Common myeloid progenitor, CD34-positive (primary cell): Measurements from ENCODE around the gene MYO16.

Experiments
- CTCF ChIA-PET: fragments of 350-600 bp; sonication (Branson Sonifier 250); formaldehyde crosslinking; loops from one replicate; lab custom pipeline; 2021; ENCODE audit warnings: antibody characterized with exemption; lab: Charles Lee
- POLR2A ChIA-PET: fragments of 350-600 bp; sonication (Branson Sonifier 250); formaldehyde crosslinking; loops from one replicate; lab custom pipeline; 2021; ENCODE audit warnings: antibody characterized with exemption; lab: Charles Lee
- DNase-seq, 3 donors: peaks; one replicate each; pipeline versions ENCODE4 v3.0.0 to v3.0.0-alpha.2; 2013
- H3K27ac ChIP-seq, 2 experiments: 1 replicate in 1 of 2; 2 replicates in 1 of 2; pipeline ENCODE4 v1.7.0; 2013; ENCODE audit warnings: inconsistent platforms in 2 of 2, low read length in 2 of 2, mild to moderate bottlenecking in 2 of 2, low read depth in 1 of 2, moderate library complexity in 1 of 2; ENCODE audit not compliant: severe bottlenecking in 2 of 2, insufficient read depth in 1 of 2, poor library complexity in 1 of 2
- H3K27me3 ChIP-seq, 5 experiments: replicated peaks in 2 of 5; 1 replicate in 3 of 5; 2 replicates in 2 of 5; pipeline versions ENCODE4 v1.6.1 to v1.7.0; 2013; ENCODE audit warnings: low read length in 4 of 5, mild to moderate bottlenecking in 2 of 5, moderate library complexity in 2 of 5, inconsistent platforms in 1 of 5; ENCODE audit not compliant: insufficient read depth in 5 of 5, control insufficient read depth in 4 of 5
- H3K36me3 ChIP-seq, 4 experiments: 1 replicate in 2 of 4; 2 replicates in 2 of 4; pipeline versions ENCODE4 v1.6.1 to v1.7.0; 2013; ENCODE audit warnings: low read length in 3 of 4, control low read depth in 1 of 4, mild to moderate bottlenecking in 1 of 4; ENCODE audit not compliant: control insufficient read depth in 4 of 4, insufficient read depth in 4 of 4
- H3K4me1 ChIP-seq, 4 experiments: 1 replicate in 3 of 4; 2 replicates in 1 of 4; pipeline versions ENCODE4 v1.6.1 to v1.7.1; 2013; ENCODE audit warnings: low read length in 3 of 4, mild to moderate bottlenecking in 3 of 4, control low read depth in 1 of 4, inconsistent platforms in 1 of 4, moderate library complexity in 1 of 4; ENCODE audit not compliant: control insufficient read depth in 4 of 4, insufficient read depth in 4 of 4; ENCODE audit errors: control extremely low read depth in 1 of 4
- H3K4me3 ChIP-seq, 7 experiments: 1 replicate in 4 of 7; 2 replicates in 3 of 7; pipeline versions ENCODE4 v1.5.1 to v1.7.0; 2013; ENCODE audit warnings: mild to moderate bottlenecking in 7 of 7, low read length in 6 of 7, moderate library complexity in 6 of 7, inconsistent platforms in 2 of 7, low read depth in 2 of 7, control low read depth in 1 of 7; ENCODE audit not compliant: insufficient read depth in 4 of 7, control insufficient read depth in 1 of 7; ENCODE audit errors: extremely low read depth in 1 of 7
- H3K9me3 ChIP-seq, 5 experiments: 1 replicate in 4 of 5; 2 replicates in 1 of 5; pipeline versions ENCODE4 v1.6.1 to v1.7.1; 2013; ENCODE audit warnings: low read length in 4 of 5, mild to moderate bottlenecking in 2 of 5, inconsistent platforms in 1 of 5, low read depth in 1 of 5, moderate library complexity in 1 of 5; ENCODE audit not compliant: control insufficient read depth in 4 of 5, insufficient read depth in 2 of 5; ENCODE audit errors: control extremely low read depth in 1 of 5
- WGBS: methylation state at CpG from one replicate; pipeline ENCODE4 v1.1.5; 2013; ENCODE audit not compliant: insufficient coverage; 5-methylcytosine and 5-hydroxymethylcytosine counted together

Gene MYO16

GRCh38 chr13:109114991-109115390 lies 485.6 kb downstream of the MYO16 start:
- no peaks in the 10 kb centered on the region for H3K4me1 ChIP-seq
- no peak for DNase-seq
- ChIA-PET CTCF (no interaction called here), POLR2A (no interaction called here)
- no peaks in the 10 kb centered on the region for H3K36me3 ChIP-seq
- H3K9me3 ChIP-seq, result no peaks in the 10 kb centered on the region
- H3K27me3 ChIP-seq, result no peaks in the 10 kb centered on the region
- WGBS, result no CpG with 5 or more reads among the region's 2 CpGs
- H3K4me3 ChIP-seq, result no peak overlapping the region
- H3K27ac ChIP-seq, result no peak overlapping the region

GRCh38 chr13:109118521-109118920 lies 489.1 kb downstream of the MYO16 start:
- POLR2A ChIA-PET, result no interaction called here

DNA sequence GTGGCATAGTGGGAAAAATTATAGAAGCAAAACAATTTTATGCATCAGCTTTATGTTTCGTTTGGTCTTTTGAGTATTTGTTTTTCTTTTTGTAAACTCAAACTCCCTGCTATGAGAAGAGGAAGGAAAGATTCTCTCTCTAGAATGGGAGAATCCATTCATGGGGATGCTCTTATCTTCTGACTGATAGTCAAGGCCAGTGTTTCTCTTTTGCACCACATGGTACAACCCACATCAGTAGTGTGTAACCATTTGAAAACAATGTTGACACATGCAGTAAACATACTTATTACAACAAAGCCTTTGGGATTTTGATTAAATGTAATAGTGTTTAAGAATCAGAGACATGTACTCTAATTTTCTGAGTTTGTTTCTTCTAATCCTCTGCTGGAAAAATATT lies 490.5 kb downstream of the MYO16 start:
- no peak for DNase-seq
- Histone ChIP-seq H3K27ac (no peak overlapping the region), H3K4me3 (no peak overlapping the region), H3K36me3 (no peaks in the 10 kb centered on the region), H3K27me3 (no peaks in the 10 kb centered on the region), H3K9me3 (no peaks in the 10 kb centered on the region), H3K4me1 (peaks cover 0 to 3% (median 0%) of the 10 kb centered on the region in 4 experiments)
- POLR2A ChIA-PET, result no interaction called here
- WGBS, result 100% methylated on average over 1 of the region's 1 CpG
- CTCF ChIA-PET, result no interaction called here

More at GRCh38 chr13:109118521-109118920, 489.1 kb downstream of the MYO16 start:
- no peaks in the 10 kb centered on the region for H3K4me1 ChIP-seq
- no CpG with 5 or more reads among the region's 1 CpG for WGBS
- DNase-seq, result no peak
- H3K9me3 ChIP-seq, result no peaks in the 10 kb centered on the region
- no peaks in the 10 kb centered on the region for H3K27me3 ChIP-seq
- no peaks in the 10 kb centered on the region for H3K36me3 ChIP-seq
- CTCF ChIA-PET, result no interaction called here
- H3K27ac ChIP-seq, result no peak overlapping the region
- no peak overlapping the region for H3K4me3 ChIP-seq

- DNase-seq, result no peak
- ChIA-PET POLR2A (no interaction called here), CTCF (interaction anchor here (1.7 kb wide), 1 partner anchor 8 kb away, joined by 4 read pairs; no protein-coding TSS in a partner anchor)
- H3K27ac ChIP-seq, result no peak overlapping the region
- H3K27me3 ChIP-seq, result no peaks in the 10 kb centered on the region
- H3K9me3 ChIP-seq, result no peaks in the 10 kb centered on the region
- H3K4me3 ChIP-seq, result no peak overlapping the region
- H3K36me3 ChIP-seq, result no peaks in the 10 kb centered on the region
- H3K4me1 ChIP-seq, result peaks cover 0 to 3% (median 0%) of the 10 kb centered on the region in 4 experiments
- WGBS, result 100% methylated on average over 4 of the region's 5 CpGs
Observed at GRCh38 chr13:109121826-109122225, 492.4 kb downstream of the MYO16 start.

DNA sequence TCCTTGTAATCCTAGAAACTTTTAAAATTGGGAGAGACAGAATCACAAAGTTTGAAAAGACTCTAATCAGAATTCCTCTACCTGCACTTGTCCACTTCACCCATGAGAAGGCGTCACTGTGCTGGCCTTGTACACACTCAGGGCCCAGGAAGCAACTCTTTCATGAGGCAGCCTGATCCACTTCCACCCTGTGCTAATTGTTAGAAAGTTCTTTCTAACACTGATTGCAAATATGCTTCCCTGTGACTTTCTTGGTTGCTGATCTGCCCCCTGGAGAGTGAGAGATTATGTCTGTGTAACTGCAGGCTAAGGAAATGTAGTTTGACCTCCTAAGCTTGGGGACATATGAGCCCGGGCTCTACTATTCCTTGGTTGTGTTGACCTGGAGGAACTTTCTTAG lies 494.6 kb downstream of the MYO16 start:
- no peaks in the 10 kb centered on the region for H3K36me3 ChIP-seq
- CTCF ChIA-PET, result interaction anchor here (0.7 kb wide), 1 partner anchor 10 kb away, joined by 3 read pairs; no protein-coding TSS in a partner anchor
- H3K4me3 ChIP-seq, result no peak overlapping the region
- DNase-seq, result no peak
- WGBS, result 100% methylated on average over 2 of the region's 2 CpGs
- POLR2A ChIA-PET, result no interaction called here
- H3K27ac ChIP-seq, result no peak overlapping the region
- peaks cover 0 to 3% (median 0%) of the 10 kb centered on the region in 4 experiments for H3K4me1 ChIP-seq
- no peaks in the 10 kb centered on the region for H3K27me3 ChIP-seq
- no peaks in the 10 kb centered on the region for H3K9me3 ChIP-seq

- Histone ChIP-seq H3K36me3 (no peaks in the 10 kb centered on the region), H3K4me1 (peaks cover 7 to 21% (median 10%) of the 10 kb centered on the region in 4 experiments), H3K9me3 (no peaks in the 10 kb centered on the region), H3K4me3 (no peak overlapping the region), H3K27me3 (no peaks in the 10 kb centered on the region), H3K27ac (no peak overlapping the region)
- no peak for DNase-seq
- CTCF ChIA-PET, result interaction anchor here (0.9 to 1.5 kb wide), 2 partner anchors 13 to 20 kb away, joined by 3 to 4 read pairs; no protein-coding TSS in a partner anchor
- POLR2A ChIA-PET, result no interaction called here
- 100% methylated on average over 1 of the region's 5 CpGs for WGBS
Observed at GRCh38 chr13:109126178-109126577, 496.8 kb downstream of the MYO16 start.

DNA sequence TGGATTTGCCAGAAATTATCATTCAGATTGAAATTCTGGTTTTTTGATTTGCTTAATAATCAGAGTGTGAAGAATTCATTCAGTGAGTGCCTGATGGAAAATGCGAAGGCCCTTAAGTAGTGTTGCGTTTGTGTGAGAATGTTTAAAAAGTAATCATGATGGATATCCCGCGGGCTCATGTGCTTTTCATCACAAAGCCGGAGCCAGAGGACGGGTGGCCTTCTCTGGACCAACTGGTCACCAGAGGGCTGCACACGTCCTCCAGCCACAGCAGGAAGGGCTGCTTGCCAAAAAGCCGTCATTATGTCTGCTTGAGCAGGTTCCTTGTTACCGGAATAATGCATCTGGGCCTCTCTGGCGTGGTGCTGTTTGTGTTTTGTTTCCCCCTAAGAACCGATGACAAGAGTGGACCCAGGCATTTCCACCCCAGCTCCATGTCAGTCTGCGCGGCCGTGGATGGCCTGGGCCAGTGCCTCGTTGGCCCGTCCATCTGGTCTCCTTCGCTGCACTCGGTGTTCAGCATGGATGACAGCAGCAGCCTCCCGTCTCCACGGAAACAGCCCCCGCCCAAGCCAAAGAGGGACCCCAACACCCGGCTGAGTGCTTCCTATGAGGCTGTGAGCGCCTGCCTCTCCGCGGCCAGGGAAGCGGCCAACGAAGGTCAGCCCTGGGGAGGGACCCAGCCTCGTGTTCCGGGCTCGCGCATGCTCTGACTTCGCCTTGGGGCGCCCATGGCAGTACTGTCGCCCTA lies 497.7 kb downstream of the MYO16 start:
- ChIA-PET CTCF (interaction anchor here (1.5 kb wide), 1 partner anchor 19 kb away, joined by 4 read pairs; no protein-coding TSS in a partner anchor), POLR2A (no interaction called here)
- no peak overlapping the region for H3K27ac ChIP-seq

More for the DNA sequence above, 497.7 kb downstream of the MYO16 start:
- DNase-seq, result no peak
- Histone ChIP-seq H3K9me3 (no peaks in the 10 kb centered on the region), H3K27me3 (no peaks in the 10 kb centered on the region), H3K36me3 (no peaks in the 10 kb centered on the region), H3K4me1 (peaks cover 14 to 29% (median 18%) of the 10 kb centered on the region in 4 experiments), H3K4me3 (no peak overlapping the region)
- 98% methylated on average over 28 of the region's 34 CpGs for WGBS
